Activated CD4-positive, alpha-beta T cell treated with anti-CD3 and anti-CD28 coated beads for 24 hours (primary cell): ENCODE results near the gene WDR27.
"Not testable (repeated sequence)": the region's sequence is repeated elsewhere in the genome, so short reads cannot be mapped to it uniquely, and the experiment has no call there.

ENCODE experiments used
- DNase-seq, 2 donors: peaks; one replicate each; pipeline ENCODE4 v3.0.0-alpha.2; 2020; ENCODE audit warnings: low read depth in 2 of 2

The WDR27 gene

DNA sequence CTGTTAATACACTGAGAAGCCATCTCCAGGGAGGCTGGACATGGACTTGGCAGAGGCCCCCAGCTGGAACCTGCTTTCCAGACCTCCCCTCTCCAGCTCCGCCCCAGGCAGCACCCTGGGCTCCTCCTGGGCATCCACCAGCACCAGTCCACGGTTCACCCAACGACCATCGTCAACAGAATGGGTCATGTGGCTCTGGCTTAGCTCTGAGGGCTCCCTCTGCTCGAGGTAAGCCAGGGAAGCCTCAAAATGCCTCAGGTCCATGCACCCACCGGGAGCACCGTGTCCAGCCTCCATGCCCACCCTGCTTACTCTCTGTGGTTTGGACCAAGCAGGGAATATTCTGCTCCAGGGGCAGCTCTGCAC, 40.5 kb downstream of the WDR27 start:
- no peak for DNase-seq

GRCh38 chr6:169660751-169661390, 41.0 kb downstream of the WDR27 start:
- DNase-seq = no peak

- DNase-seq = no peak
Observed at GRCh38 chr6:169659820-169660610, 41.8 kb downstream of the WDR27 start.

- no peak for DNase-seq
Observed at GRCh38 chr6:169657284-169657610, 44.6 kb downstream of the WDR27 start.

DNA sequence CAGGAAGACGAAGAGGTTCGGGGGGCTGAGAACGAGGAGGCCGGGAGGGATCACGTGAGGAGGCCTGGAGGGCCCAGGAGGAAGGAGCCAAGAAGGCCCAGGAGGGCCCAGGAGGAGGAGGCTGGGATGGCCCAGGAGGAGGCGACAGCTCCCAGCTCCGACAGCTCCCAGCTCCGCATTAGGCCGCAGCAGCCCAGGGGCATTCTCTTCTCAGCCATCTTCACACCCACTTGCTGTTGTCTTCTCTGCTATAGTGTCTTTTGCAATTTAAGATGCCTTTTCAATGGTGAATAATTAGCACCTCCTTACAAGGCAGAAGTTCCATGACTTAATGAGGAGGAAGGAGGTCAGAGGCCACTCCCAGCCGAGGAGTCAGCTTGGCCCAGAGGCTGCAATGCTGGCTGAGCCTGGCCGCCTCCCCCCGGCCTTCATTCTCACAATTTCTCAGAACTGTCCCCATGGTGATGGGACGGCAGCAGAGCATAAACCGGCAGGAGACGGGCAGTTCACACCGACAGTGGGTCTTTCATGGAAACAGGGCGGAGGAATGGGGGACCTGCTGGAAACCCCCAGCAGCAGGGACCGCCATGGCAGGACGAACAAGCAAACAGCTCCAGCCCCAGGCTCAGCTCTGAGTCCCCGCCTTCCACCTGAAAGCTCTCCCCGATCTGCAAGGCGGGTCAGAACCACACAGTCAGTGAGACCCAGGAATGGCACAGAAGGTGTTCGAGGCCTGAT, 45.1 kb downstream of the WDR27 start:
- DNase-seq = no peak

DNA sequence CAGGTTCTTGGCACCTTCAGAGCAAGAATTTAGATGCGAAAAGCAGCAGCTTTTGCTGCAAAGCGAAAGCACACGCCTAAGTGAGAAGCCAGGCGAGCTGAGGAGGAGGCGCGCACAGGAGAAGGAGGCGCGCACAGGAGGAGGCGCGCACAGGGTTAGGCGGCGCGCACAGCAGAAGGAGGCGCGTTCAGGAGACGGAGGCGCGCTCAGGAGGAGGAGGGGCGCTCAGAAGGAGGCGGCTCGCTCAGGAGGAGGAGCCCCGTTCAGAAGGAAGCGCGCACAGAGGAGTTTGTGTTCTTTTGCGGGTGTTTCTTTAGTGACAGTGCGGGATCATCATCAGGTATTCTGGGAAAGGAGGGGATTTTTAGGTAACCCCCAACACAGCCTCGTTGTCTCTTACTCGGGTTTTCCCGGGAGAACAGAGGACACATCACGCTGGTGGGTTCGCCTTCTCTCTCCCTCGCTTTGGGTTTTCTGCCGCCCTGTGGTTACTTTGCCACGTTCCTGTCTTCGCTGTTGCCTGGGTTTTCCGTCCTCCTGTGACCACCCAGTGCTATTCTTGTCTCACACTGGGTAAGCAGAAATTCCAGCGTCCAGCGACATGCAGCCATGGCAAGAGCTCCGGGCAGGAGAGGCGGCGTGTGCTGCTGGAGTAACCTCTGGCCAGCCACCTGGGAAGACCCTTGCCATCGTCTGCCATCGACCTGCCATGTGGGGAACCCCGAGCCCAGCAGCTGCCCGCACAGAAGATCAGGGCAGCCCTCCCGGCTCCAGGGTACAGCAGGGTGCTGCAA, 47.0 kb downstream of the WDR27 start:
- peak; percentile 34 to 43 for DNase-seq

DNA sequence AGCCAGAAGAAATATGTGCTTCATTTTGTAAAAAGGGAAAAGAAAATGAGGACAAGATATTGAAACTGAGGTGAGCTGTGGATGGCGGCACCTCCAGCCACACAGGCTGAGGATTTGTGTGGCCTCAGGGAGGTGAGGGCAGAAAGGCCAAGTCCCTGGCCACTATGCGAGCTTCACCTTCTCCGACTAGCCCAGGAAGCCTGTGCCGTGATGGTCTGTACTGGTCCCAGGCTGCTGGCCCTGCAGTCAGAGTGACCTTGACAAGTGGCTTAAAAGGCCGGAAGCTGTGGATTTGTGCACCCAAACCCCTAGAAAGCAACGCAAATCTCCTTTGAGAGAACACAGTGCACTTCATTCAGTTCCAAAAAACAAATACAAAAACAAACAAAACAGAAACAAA, 48.1 kb downstream of the WDR27 start:
- no peak for DNase-seq

DNA sequence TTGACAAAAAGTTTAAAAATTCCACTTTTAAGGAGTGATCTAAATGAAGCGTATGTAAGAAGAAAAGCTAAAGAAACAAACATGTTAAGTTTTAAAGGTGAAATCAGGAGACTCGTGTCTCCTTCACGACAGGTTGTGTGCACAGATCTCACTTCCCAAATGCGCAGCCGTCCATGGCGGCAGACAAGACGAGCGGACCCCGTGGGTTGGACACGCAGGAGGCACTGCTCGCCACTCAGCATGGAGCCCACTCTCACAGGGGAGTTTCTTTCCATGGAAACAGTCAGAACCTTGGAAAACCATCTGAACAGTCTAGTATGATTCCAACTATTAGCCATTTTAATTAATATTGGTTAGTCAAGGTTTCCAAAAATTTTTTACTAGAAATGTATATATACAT, 48.9 kb downstream of the WDR27 start:
- DNase-seq = no peak

GRCh38 chr6:169651498-169651897, 50.3 kb downstream of the WDR27 start:
- no peak for DNase-seq

DNA sequence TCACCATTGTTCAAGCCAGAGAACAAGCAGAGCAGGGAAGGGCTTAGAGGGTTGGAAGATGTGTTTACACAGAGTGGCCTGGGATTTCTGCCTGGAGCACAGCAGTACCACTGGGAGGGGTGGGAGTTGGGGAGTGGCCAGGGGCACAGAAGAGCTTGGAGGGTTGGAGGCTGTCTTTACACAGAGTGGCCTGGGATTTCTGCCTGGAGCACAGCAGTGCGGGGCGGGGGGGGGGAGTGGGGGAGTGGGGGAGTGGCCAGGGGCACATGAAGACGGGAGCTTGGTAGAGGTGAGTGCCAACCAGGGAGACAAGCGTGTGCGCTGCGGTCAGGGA, 50.9 kb downstream of the WDR27 start:
- DNase-seq = no peak

DNA sequence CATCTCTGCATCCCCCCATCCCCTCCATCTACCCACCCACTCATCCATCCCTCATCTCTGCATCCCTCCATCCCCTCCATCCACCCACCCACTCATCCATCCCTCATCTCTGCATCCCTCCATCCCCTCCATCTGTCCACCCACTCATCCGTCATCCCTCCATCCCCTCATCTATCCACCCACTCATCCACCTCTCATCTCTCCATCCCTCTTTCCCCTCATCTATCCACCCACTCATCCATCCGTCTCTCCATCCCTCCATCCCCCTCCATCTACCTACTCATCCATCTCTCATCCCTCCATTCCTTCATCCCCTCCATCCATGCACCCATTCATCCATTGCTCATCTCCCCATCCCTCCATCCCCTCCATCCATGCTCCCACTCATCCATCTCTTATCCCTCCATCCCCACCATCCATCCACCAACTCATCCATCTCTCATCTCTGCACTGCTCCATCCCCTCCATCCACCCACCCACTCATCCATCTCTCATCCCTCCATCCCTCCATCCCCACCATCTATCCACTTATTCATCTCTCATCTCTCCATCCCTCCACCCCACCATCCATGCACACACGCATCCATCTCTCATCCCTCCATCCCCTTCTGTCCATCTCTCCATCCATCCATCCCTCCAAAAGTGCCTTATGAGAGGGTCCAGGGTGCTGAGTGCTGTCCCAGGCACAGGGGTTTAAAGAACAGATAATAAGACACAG, 51.4 kb downstream of the WDR27 start:
- DNase-seq = no peak

DNA sequence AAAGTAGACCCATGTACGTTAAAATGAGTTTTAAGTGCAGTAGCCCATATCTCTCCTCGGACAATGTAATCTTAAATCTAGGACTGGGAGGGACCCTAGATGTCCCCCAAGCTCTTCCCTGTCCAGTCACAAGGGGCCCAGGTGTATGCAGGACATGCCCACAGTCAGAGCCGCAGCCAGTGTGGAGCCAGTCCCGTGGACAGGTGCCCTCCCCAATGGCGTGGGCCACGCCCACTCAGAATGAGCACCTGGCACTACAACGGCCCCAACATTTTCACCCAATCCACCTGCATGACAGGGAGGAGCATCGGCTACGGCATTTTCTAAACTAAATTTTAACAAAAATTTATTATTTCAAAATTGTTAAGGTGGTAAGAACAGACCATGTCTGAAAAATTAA, 53.2 kb downstream of the WDR27 start:
- no peak for DNase-seq

GRCh38 chr6:169648092-169648491, 53.7 kb downstream of the WDR27 start:
- no peak for DNase-seq

DNA sequence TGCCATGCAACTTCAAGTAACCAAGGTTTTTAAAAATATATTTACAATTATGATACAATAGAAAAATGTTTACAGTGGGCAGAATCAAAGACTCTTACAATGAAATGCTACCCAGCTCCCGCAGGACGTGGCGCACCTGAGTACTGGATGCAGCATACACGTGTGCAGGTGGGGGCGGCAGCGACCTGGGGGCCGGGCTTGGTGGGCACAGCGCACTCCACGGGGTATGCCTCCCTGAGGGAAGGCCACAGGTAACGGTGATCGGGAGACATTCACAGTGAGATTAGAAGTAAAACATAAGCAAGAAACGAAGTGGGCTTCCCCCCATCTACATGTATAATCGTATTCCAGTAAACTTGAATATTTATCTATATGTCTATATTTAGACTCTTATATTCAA, 54.2 kb downstream of the WDR27 start:
- DNase-seq = no peak

- DNase-seq = no peak
Observed at GRCh38 chr6:169646906-169647567, 54.8 kb downstream of the WDR27 start.

- DNase-seq = not testable (repeated sequence)
Observed at GRCh38 chr6:169645459-169645858, 56.4 kb downstream of the WDR27 start.

- no peak for DNase-seq
Observed at GRCh38 chr6:169643521-169643920, 58.3 kb downstream of the WDR27 start.

DNA sequence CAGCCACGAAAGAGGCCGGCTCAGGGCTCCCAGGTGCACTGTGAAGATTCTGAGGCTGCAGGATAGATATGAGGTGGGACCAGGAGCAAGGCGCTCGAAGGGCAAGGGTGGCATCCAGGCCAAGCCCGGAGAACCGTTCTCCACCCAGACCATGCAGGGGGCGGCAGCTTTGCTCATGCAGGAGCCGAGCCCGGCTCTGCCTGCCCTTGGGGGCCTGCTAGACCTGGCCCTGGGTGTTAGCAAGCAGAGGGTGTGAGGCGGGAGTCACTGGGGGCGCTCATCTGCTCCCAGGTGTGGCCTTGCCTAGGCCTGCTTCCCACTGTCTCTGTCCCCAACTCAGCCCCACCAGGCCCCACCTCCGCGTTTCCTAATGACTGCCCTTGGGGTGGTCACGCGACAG, 59.4 kb downstream of the WDR27 start:
- DNase-seq = no peak

DNA sequence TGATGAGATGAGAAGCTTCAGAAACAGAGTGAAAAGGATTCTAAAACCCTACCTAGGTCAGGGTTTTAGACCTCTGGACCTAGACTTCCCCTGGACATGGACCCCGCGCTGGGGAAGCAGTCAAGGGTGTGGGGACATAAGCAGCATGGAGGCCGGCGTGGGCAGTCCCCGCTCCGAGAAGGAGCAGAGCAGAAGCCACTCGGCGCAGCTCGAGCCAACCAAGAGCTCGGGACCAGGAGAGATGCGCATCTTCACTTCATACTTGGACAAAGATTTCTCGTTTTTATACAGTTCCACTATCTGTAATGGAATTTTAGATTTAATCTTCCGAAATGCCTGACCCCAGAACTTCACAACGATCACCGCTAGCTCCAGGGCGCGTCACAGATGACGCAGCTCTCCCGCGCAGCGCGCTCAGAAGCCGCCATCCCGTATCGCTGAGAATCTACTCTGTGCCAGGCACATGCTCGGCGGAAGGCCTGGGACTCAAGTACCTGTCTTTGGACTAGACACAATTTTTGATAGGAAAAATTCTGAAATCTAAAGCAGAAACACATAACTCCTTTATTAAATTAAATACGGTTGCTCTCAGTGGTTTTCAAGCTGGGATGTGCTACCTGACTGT, 60.3 kb downstream of the WDR27 start:
- DNase-seq = no peak

DNA sequence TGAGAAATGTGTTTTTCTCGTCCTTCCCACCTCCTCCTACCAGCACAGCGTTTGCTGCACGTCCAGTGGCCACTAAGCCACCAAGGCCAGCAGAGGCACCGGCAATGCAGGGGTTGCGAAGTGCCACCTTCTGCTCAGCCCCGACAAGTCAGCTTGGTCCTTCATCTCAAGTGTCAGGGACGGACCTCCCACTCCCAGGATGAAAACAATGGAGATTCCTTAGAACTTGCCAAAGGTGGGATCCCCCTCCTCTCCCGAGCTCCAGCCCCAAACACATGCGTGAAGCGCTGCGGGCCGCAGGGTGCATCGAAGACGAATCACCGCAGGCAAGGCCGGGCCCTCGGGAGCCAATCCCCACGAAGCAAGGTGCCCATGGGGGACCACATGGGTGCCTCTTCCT, 60.8 kb downstream of the WDR27 start:
- DNase-seq = no peak

DNA sequence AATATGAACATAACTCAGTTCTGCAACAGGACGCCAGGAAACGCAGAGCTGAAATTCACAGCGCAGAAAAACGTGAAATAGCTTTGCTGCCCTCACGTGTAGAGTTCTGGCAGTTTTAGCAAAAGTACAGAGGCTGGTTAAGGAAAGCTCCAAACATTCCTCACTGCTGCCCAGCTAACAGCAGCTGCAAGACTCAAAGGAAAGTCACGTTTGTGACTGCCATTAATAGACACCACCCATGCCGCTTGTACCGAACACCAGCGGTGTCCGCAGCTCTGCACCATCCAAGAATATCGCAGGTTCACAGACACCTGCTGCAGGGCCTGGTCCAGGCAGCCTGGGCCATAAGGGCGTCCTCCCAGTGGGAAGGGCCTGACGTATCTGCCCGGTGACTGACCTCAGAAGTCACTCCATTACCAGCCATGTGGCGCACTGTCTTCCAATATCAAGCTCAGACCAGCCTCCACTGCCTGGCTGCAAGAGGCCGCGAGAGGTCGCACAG, 61.4 kb downstream of the WDR27 start:
- no peak for DNase-seq
